ENCODE measurements around the gene PLEKHM2.

DNA sequence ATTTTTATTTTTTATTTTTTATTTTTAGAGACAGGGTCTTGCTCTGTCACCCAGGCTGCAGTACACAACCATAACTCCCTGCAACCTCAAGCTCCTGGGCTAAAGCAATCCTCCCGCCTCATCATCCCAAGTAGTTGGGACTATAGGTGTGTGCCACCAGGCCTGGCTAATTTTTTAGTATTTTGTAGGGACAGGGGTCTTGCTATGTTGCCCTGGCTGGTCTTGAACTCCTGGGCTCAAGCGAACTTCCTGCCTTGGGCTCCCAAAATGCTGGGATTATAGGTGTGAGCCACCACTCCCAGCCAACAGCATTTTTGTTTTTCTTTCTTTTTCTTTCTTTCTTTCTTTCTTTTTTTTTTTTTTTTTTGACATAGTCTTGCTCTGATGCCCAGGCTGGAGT is 14.1 kb downstream of the PLEKHM2 start:
- TF ChIP-seq, protein P1, sequence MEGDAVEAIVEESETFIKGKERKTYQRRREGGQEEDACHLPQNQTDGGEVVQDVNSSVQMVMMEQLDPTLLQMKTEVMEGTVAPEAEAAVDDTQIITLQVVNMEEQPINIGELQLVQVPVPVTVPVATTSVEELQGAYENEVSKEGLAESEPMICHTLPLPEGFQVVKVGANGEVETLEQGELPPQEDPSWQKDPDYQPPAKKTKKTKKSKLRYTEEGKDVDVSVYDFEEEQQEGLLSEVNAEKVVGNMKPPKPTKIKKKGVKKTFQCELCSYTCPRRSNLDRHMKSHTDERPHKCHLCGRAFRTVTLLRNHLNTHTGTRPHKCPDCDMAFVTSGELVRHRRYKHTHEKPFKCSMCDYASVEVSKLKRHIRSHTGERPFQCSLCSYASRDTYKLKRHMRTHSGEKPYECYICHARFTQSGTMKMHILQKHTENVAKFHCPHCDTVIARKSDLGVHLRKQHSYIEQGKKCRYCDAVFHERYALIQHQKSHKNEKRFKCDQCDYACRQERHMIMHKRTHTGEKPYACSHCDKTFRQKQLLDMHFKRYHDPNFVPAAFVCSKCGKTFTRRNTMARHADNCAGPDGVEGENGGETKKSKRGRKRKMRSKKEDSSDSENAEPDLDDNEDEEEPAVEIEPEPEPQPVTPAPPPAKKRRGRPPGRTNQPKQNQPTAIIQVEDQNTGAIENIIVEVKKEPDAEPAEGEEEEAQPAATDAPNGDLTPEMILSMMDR (IDR thresholded peaks at IDR 0.05; ENCODE audit: control extremely low read depth in 1 of 3, insufficient read depth in 1 of 3, low read depth in 1 of 3, low read length in 3 of 3) = no peak
- no peak for TF ChIP-seq ATF3 (IDR thresholded peaks at IDR 0.05; ENCODE audit: insufficient read depth, low read depth, low read length)
- TF ChIP-seq HDAC6 (IDR thresholded peaks at IDR 0.05; ENCODE audit: low read depth, low read length) = no peak
- no peak for TF ChIP-seq ATF2 (IDR thresholded peaks at IDR 0.05; ENCODE audit: low read length)

Measured in H1 (cell line).